IMR-90 (cell line): ENCODE data around the gene DNAJA4. TPM values are rescaled to one million over a fixed set of nuclear protein-coding genes. Genes with fewer than 3 reads are reported as not detected.

Source experiments
- ATAC-seq: fragments of 200-7000 bp; cut with Tn5 transposase; 2 replicates; pipeline ENCODE4 v1.9.1; 2020; ENCODE audit warnings: low read depth, mild to moderate bottlenecking, moderate library complexity
- BruUV-seq: library from RNA; stranded (reverse); fragments of 400-500 nt; replicated peaks from 2 replicates; lab custom pipeline; 2021; lab: Mats Ljungman, UMichigan
- CTCF ChIA-PET: fragments of 300-600 bp; formaldehyde crosslinking; extraction: SDS; loops from one replicate; lab custom pipeline; 2021; ENCODE audit warnings: antibody characterized with exemption; lab: Yijun Ruan, JAX
- POLR2A ChIA-PET: fragments of 300-600 bp; sonication (Branson Sonifier 250); formaldehyde crosslinking; loops from one replicate; lab custom pipeline; 2022; ENCODE audit warnings: antibody characterized with exemption; ENCODE audit not compliant: unreplicated experiment; lab: Charles Lee
- DNase-seq: peaks from one replicate; pipeline ENCODE4 v3.0.0; 2013
- H2AFZ ChIP-seq: replicated peaks from 2 replicates; pipeline ENCODE3; 2013; ENCODE audit warnings: low read length, mild to moderate bottlenecking; ENCODE audit not compliant: poor library complexity
- H2AK5ac ChIP-seq: 2 replicates; pipeline ENCODE4 v1.6.1; 2013; ENCODE audit warnings: low read depth, low read length, inconsistent platforms
- H2AK9ac ChIP-seq: replicated peaks from 2 replicates; pipeline ENCODE3; 2013; ENCODE audit warnings: mild to moderate bottlenecking, low read depth, low read length, moderate library complexity; ENCODE audit not compliant: poor library complexity
- H2BK120ac ChIP-seq: 2 replicates; pipeline ENCODE4 v1.6.1; 2013; ENCODE audit warnings: low read depth, low read length, inconsistent platforms
- H2BK15ac ChIP-seq: 3 replicates; pipeline ENCODE4 v1.6.1; 2013; ENCODE audit warnings: low read depth, low read length, inconsistent platforms
- H2BK20ac ChIP-seq: 2 replicates; pipeline ENCODE4 v1.6.1; 2013; ENCODE audit warnings: low read depth, mild to moderate bottlenecking, inconsistent platforms, low read length, moderate library complexity
- H2BK5ac ChIP-seq: 2 replicates; pipeline ENCODE4 v1.6.1; 2013; ENCODE audit warnings: mild to moderate bottlenecking, low read depth, low read length, inconsistent platforms; ENCODE audit not compliant: poor library complexity, severe bottlenecking
- H3K14ac ChIP-seq: replicated peaks from 2 replicates; pipeline ENCODE4 v1.6.1; 2013; ENCODE audit warnings: low read depth, low read length, inconsistent platforms
- H3K18ac ChIP-seq: 2 replicates; pipeline ENCODE4 v1.6.1; 2013; ENCODE audit warnings: low read depth, low read length, control low read depth
- H3K23ac ChIP-seq: 2 replicates; pipeline ENCODE4 v1.6.1; 2013; ENCODE audit warnings: low read depth, low read length, inconsistent platforms
- H3K27ac ChIP-seq: 2 replicates; pipeline ENCODE4 v1.5.1; 2013; ENCODE audit warnings: mild to moderate bottlenecking, control low read depth, low read length; ENCODE audit not compliant: insufficient read depth
- H3K27me3 ChIP-seq: 2 replicates; pipeline ENCODE4 v1.6.1; 2013; ENCODE audit warnings: low read length; ENCODE audit not compliant: control insufficient read depth, insufficient read depth
- H3K36me3 ChIP-seq: 2 replicates; pipeline ENCODE4 v1.6.1; 2013; ENCODE audit warnings: low read length, mixed read lengths; ENCODE audit not compliant: control insufficient read depth, insufficient read depth
- H3K4ac ChIP-seq: 2 replicates; pipeline ENCODE4 v1.6.1; 2013; ENCODE audit warnings: low read depth, low read length, inconsistent platforms
- H3K4me1 ChIP-seq: 2 replicates; pipeline ENCODE4 v1.6.1; 2013; ENCODE audit warnings: low read length, mixed read lengths; ENCODE audit not compliant: control insufficient read depth, insufficient read depth
- H3K4me2 ChIP-seq: 2 replicates; pipeline ENCODE4 v1.6.1; 2013; ENCODE audit warnings: low read depth, mild to moderate bottlenecking, control low read depth, low read length, moderate library complexity
- H3K4me3 ChIP-seq: 2 replicates; pipeline ENCODE4 v1.5.1; 2013; ENCODE audit warnings: low read depth, mild to moderate bottlenecking, control low read depth, low read length, moderate library complexity; ENCODE audit not compliant: insufficient read depth
- H3K56ac ChIP-seq: 2 replicates; pipeline ENCODE4 v1.6.1; 2013; ENCODE audit warnings: low read length, inconsistent platforms; ENCODE audit not compliant: insufficient read depth; ENCODE audit errors: extremely low read depth
- H3K79me1 ChIP-seq, 2 experiments: 2 replicates each; pipeline ENCODE4 v1.6.1; 2013; ENCODE audit warnings: low read length in 2 of 2, inconsistent platforms in 1 of 2, low read depth in 1 of 2
- H3K9ac ChIP-seq: 2 replicates; pipeline ENCODE4 v1.6.1; 2013; ENCODE audit warnings: low read depth, low read length, control low read depth
- H3K9me1 ChIP-seq: 2 replicates; pipeline ENCODE4 v1.6.1; 2013; ENCODE audit warnings: low read length, inconsistent platforms; ENCODE audit not compliant: insufficient read depth
- H3K9me3 ChIP-seq: 2 replicates; pipeline ENCODE4 v1.6.1; 2013; ENCODE audit warnings: low read length; ENCODE audit not compliant: control insufficient read depth, insufficient read depth
- H4K20me1 ChIP-seq: 2 replicates; pipeline ENCODE4 v1.6.1; 2013; ENCODE audit warnings: low read length, inconsistent platforms; ENCODE audit not compliant: insufficient read depth
- H4K5ac ChIP-seq: 2 replicates; pipeline ENCODE4 v1.6.1; 2013; ENCODE audit warnings: mild to moderate bottlenecking, low read depth, low read length, control low read depth
- H4K8ac ChIP-seq, 2 experiments: 2 replicates each; pipeline ENCODE4 v1.6.1; 2013; ENCODE audit warnings: low read depth in 2 of 2, low read length in 2 of 2, control low read depth in 1 of 2, inconsistent platforms in 1 of 2
- H4K91ac ChIP-seq: 2 replicates; pipeline ENCODE4 v1.6.1; 2013; ENCODE audit warnings: low read depth, low read length, inconsistent platforms; ENCODE audit not compliant: insufficient read depth
- BHLHE40 ChIP-seq: fragments of 150-350 bp; IDR thresholded peaks from 2 replicates; pipeline ENCODE4 v1.6.1; 2016; ENCODE audit warnings: mild to moderate bottlenecking, low read depth, low read length
- CTCF ChIP-seq: conservative IDR thresholded peaks from 2 replicates; pipeline ENCODE4 v1.5.1; 2012; ENCODE audit warnings: mild to moderate bottlenecking, low read depth, low read length, improper control_type of control experiment
- ELK1 ChIP-seq: fragments of 150-350 bp; IDR thresholded peaks from 2 replicates; pipeline ENCODE4 v1.6.1; 2016; ENCODE audit warnings: low read depth, mild to moderate bottlenecking, low read length, moderate library complexity, borderline replicate concordance
- POLR2A ChIP-seq: IDR thresholded peaks from 2 replicates; pipeline ENCODE4 v1.6.1; 2012; ENCODE audit warnings: mild to moderate bottlenecking, low read depth, low read length
- RFX5 ChIP-seq: IDR thresholded peaks from 2 replicates; pipeline ENCODE4 v1.8.0; 2012; ENCODE audit warnings: low read depth, mild to moderate bottlenecking, low read length, moderate library complexity
- WGBS, 2 experiments: methylation state at CpG; one replicate each; pipeline versions ENCODE4 v1.1.5 to v1.1.7; 2013; ENCODE audit warnings: missing lambda C conversion rate in 2 of 2; ENCODE audit not compliant: insufficient read length in 1 of 2; ENCODE audit errors: extremely low coverage in 2 of 2; 5-methylcytosine and 5-hydroxymethylcytosine counted together
- dilution Hi-C: fragments of 300-500 bp; cut with HindIII; formaldehyde crosslinking; loops from one replicate; pipeline ENCODE4 v1.14.3; 2018; ENCODE audit warnings: low sequenced_read_pairs; ENCODE audit not compliant: unreplicated experiment
- in situ Hi-C: fragments of 300-500 bp; cut with MboI; formaldehyde crosslinking; loops from 3 replicates; pipeline ENCODE4 v1.14.3; 2019; ENCODE audit warnings: low sequenced_read_pairs, inconsistent platforms, mixed read lengths
- intact Hi-C: fragments of 100-400 bp; cut with micrococcal nuclease; formaldehyde crosslinking; loops from 2 replicates; pipeline ENCODE4 v1.10.0; 2022
- polyA plus RNA-seq, 3 experiments: library from polyadenylated mRNA; depleted of rRNA; stranded (reverse); fragments of >200 nt; gene quantifications; 2 replicates each; pipeline ENCODE4 v1.2.3, GENCODE V29; 2012; ENCODE audit warnings: low replicate concordance in 1 of 3
- total RNA-seq: library from RNA; depleted of rRNA; stranded (reverse); fragments of >200 nt; gene quantifications from 2 replicates; pipeline ENCODE4 v1.2.3, GENCODE V29; 2012

The DNAJA4 gene
- total and polyA plus RNA-seq, 2 of the 4 experiments (the other 2 are of a cell fraction): 0.18 to 0.32 TPM

- no TSS peak for BruUV-seq
- Histone ChIP-seq H2BK15ac (no peak overlapping the region), H2AK5ac (no peak overlapping the region), H3K4me1 (peaks cover 5% of the 10 kb centered on the region), H3K79me1 (no peaks in the 10 kb centered on the region), H2BK20ac (no peak overlapping the region), H3K18ac (no peak overlapping the region), H3K14ac (no peak overlapping the region), H3K27me3 (peaks cover 25% of the 10 kb centered on the region; the same call in 1 of the 2 replicates), H4K20me1 (no peaks in the 10 kb centered on the region), H4K5ac (no peak overlapping the region), H4K8ac (no peak overlapping the region), H3K4me3 (no peak overlapping the region), H3K23ac (no peak overlapping the region), H3K9ac (no peak overlapping the region), H3K9me3 (no peaks in the 10 kb centered on the region), H3K9me1 (peaks cover 3% of the 10 kb centered on the region; the same call in 1 of the 2 replicates), H3K4ac (no peak overlapping the region), H2BK120ac (no peak overlapping the region), H3K56ac (no peak overlapping the region), H2BK5ac (no peak overlapping the region), H2AK9ac (no peak overlapping the region), H3K27ac (no peak overlapping the region), H3K4me2 (no peak overlapping the region), H3K36me3 (no peaks in the 10 kb centered on the region), H2AFZ (no peak overlapping the region), H4K91ac (no peak overlapping the region)
- DNase-seq: no peak
- ChIA-PET CTCF (interaction anchor here (0.5 to 1.8 kb wide), 3 partner anchors 11 to 127 kb away, joined by 3 to 5 read pairs (median 3); partner anchors contain the start of gene IREB2), POLR2A (interaction anchor here (0.9 kb wide), 1 partner anchor 11 kb away, joined by 3 read pairs; the partner anchor contains the start of gene SKIC8)
- intact Hi-C loops: no loop called here
- 27% methylated on average over 2 of the region's 3 CpGs; no CpG with 5 or more reads in 1 of the 2 experiments for WGBS, 2 experiments
- in situ Hi-C loops: loop anchor here (5.0 kb wide), 1 partner anchor 106 kb away; no protein-coding TSS in a partner anchor
- dilution Hi-C loops: no loop called here
- TF ChIP-seq BHLHE40: no peak
- TF ChIP-seq CTCF: no peak
- TF ChIP-seq POLR2A: no peak
- no peak for TF ChIP-seq RFX5
- no peak for TF ChIP-seq ELK1
- ATAC-seq: no peak
Measured at GRCh38 chr15:78311292-78311691, 46.9 kb downstream of the DNAJA4 start.
